ENCODE results near the gene PRSS27.
A peak's percentile ranks its signal among the peaks of the same experiment; 100 is the strongest.

Gene PRSS27

DNA sequence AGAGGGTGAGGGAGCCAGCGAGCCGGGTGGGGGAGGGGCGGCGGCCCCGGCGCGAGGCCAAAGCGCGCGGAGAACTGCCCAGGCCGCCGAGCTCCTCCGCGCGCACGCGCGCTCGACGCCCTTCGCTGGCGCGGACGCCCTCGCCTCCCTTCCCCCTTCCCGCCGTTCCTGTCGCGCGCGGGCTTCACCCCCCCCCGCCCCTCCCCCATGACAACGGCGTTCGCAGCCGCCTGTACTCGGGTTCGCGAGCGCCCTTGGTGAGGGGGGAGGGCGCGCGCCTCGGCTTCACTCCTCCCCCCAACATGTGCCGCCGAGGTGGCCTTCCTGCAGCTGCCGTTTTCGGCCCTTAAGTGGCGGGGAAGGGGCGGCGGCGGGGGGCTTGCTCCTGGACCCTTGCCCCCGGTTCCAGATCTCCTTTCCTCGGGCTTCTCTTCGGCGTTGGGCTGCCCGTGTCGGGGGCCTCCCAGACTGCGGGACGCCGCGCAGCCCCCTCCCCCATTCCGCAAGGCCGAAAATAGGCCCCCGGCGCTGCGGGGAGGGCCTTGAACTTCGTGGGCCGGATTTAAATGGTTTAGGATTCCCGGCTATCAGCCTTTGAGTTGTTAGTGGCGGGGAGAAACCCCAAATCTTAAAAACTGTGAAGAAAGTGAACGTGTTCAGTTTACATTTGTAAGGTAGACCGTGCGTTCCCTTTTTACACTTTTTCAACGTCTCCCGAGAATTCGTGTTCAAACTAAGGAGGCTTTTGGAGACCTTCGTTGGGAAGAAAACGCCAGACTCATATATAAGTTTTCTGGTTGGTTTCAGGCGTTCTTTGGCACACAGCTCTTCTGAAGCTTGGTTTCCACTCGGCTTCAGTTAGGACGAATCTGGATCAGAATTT, 33.1 kb upstream of the PRSS27 start (continued):
- TF ChIP-seq GLI4 (tag by site-specific recombination; IDR thresholded peaks at IDR 0.05) (no peak), SETDB1 (IDR thresholded peaks at IDR 0.05; ENCODE audit: insufficient read length, low read length) (no peak), OSR2 (tag by site-specific recombination; IDR thresholded peaks at IDR 0.05) (no peak), ZNF350 (tag by site-specific recombination; IDR thresholded peaks at IDR 0.05) (no peak), ZSCAN16 (tag by site-specific recombination; IDR thresholded peaks at IDR 0.05) (no peak), ZNF433 (tag by site-specific recombination; IDR thresholded peaks at IDR 0.05; ENCODE audit: low read depth) (no peak), ZBTB17 (tag by site-specific recombination; IDR thresholded peaks at IDR 0.05) (no peak), ZNF366 (tag by site-specific recombination; conservative IDR thresholded peaks at IDR 0.05) (no peak), ZNF843 (tag by site-specific recombination; IDR thresholded peaks at IDR 0.05) (peak; percentile 49; the same call in 1 of the 2 replicates), ZNF202 (tag by site-specific recombination; IDR thresholded peaks at IDR 0.05; ENCODE audit: borderline replicate concordance) (no peak), TRIM28 (IDR thresholded peaks at IDR 0.05; ENCODE audit: borderline replicate concordance, low read length) (no peak), MEIS1 (CRISPR knock-in tag; IDR thresholded peaks at IDR 0.05; ENCODE audit: borderline replicate concordance) (no peak), MYNN (tag by site-specific recombination; IDR thresholded peaks at IDR 0.05; ENCODE audit: borderline replicate concordance) (no peak), ZNF530 (tag by site-specific recombination; IDR thresholded peaks at IDR 0.05; ENCODE audit: low read depth) (no peak), FEZF1 (tag by site-specific recombination; IDR thresholded peaks at IDR 0.05) (no peak), GLI2 (tag by site-specific recombination; IDR thresholded peaks at IDR 0.05; ENCODE audit: borderline replicate concordance, low read depth) (no peak), ZNF549 (tag by site-specific recombination; IDR thresholded peaks at IDR 0.05) (no peak), ZNF169 (tag by site-specific recombination; IDR thresholded peaks at IDR 0.05) (no peak), SP3 (tag by site-specific recombination; IDR thresholded peaks at IDR 0.05) (peak; percentile 59), ZNF155 (tag by site-specific recombination; IDR thresholded peaks at IDR 0.05) (no peak), ZNF610 (tag by site-specific recombination; IDR thresholded peaks at IDR 0.05; ENCODE audit: borderline replicate concordance) (peak; percentile 68), ZNF660 (tag by site-specific recombination; IDR thresholded peaks at IDR 0.05) (no peak), ZNF747 (tag by site-specific recombination; IDR thresholded peaks at IDR 0.05) (no peak), ZNF426 (tag by site-specific recombination; IDR thresholded peaks at IDR 0.05) (0 out of 2 replicates have a peak, but pooled peaks have one; percentile 10), SP2 (tag by site-specific recombination; IDR thresholded peaks at IDR 0.05) (0 out of 2 replicates have a peak, but pooled peaks have one; percentile 14), ZSCAN30 (tag by site-specific recombination; IDR thresholded peaks at IDR 0.05) (peak; percentile 13; the same call in 1 of the 2 replicates), MZF1 (tag by site-specific recombination; IDR thresholded peaks at IDR 0.05; ENCODE audit: borderline replicate concordance) (no peak), ZNF114 (tag by site-specific recombination; IDR thresholded peaks at IDR 0.05) (no peak), ZBTB20 (tag by site-specific recombination; IDR thresholded peaks at IDR 0.05) (no peak), ZNF510 (tag by site-specific recombination; IDR thresholded peaks at IDR 0.05; ENCODE audit: insufficient replicate concordance) (no peak), ZNF626 (tag by site-specific recombination; IDR thresholded peaks at IDR 0.05) (no peak), ZIC2 (tag by site-specific recombination; IDR thresholded peaks at IDR 0.05) (peak; percentile 32; the same call in 1 of the 2 replicates), ZNF341 (tag by site-specific recombination; IDR thresholded peaks at IDR 0.05; ENCODE audit: low read depth) (peak; percentile 36), ZNF558 (tag by site-specific recombination; IDR thresholded peaks at IDR 0.05) (no peak), ZNF777 (tag by site-specific recombination; IDR thresholded peaks at IDR 0.05; ENCODE audit: borderline replicate concordance) (no peak), KLF9 (tag by site-specific recombination; IDR thresholded peaks at IDR 0.05; ENCODE audit: low read depth) (0 out of 2 replicates have a peak, but pooled peaks have one; percentile 24)
- TF ChIP-seq, protein P1, sequence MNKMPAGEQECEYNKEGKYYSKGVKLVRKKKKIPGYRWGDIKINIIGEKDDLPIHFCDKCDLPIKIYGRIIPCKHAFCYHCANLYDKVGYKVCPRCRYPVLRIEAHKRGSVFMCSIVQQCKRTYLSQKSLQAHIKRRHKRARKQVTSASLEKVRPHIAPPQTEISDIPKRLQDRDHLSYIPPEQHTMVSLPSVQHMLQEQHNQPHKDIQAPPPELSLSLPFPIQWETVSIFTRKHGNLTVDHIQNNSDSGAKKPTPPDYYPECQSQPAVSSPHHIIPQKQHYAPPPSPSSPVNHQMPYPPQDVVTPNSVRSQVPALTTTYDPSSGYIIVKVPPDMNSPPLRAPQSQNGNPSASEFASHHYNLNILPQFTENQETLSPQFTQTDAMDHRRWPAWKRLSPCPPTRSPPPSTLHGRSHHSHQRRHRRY (tag by site-specific recombination; IDR thresholded peaks at IDR 0.05): no peak
- TF ChIP-seq, protein P2, sequence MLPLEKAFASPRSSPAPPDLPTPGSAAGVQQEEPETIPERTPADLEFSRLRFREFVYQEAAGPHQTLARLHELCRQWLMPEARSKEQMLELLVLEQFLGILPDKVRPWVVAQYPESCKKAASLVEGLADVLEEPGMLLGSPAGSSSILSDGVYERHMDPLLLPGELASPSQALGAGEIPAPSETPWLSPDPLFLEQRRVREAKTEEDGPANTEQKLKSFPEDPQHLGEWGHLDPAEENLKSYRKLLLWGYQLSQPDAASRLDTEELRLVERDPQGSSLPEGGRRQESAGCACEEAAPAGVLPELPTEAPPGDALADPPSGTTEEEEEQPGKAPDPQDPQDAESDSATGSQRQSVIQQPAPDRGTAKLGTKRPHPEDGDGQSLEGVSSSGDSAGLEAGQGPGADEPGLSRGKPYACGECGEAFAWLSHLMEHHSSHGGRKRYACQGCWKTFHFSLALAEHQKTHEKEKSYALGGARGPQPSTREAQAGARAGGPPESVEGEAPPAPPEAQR (tag by site-specific recombination; IDR thresholded peaks at IDR 0.05): no peak
- TF ChIP-seq, protein P3, sequence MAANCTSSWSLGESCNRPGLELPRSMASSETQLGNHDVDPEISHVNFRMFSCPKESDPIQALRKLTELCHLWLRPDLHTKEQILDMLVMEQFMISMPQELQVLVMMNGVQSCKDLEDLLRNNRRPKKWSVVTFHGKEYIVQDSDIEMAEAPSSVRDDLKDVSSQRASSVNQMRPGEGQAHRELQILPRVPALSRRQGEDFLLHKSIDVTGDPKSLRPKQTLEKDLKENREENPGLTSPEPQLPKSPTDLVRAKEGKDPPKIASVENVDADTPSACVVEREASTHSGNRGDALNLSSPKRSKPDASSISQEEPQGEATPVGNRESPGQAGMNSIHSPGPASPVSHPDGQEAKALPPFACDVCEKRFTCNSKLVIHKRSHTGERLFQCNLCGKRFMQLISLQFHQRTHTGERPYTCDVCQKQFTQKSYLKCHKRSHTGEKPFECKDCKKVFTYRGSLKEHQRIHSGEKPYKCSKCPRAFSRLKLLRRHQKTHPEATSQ (tag by site-specific recombination; IDR thresholded peaks at IDR 0.05): peak; percentile 70; the same call in 1 of the 2 replicates
